GM12891 (cell line): ENCODE measurements around the gene NEK10.
A peak's percentile ranks its signal among the peaks of the same experiment; 100 is the strongest.

Source experiments
- DNase-seq: peaks from one replicate; pipeline ENCODE4 v3.0.0; 2011; ENCODE audit warnings: low spot score; ENCODE audit not compliant: insufficient read length
- FAIRE-seq: peaks from 2 replicates; lab custom pipeline; 2011; peaks lifted over from hg19 to GRCh38; lab: Jason Lieb, UNC
- PAX5 ChIP-seq: IDR thresholded peaks from 2 replicates; pipeline ENCODE4 v1.6.1; 2011; ENCODE audit warnings: low read length, moderate library complexity, mild to moderate bottlenecking; ENCODE audit not compliant: insufficient read depth, severe bottlenecking
- POLR2A ChIP-seq: IDR thresholded peaks from 2 replicates; pipeline ENCODE4 v1.6.1; 2011; ENCODE audit warnings: low read depth, low read length, control low read depth
- POLR2AphosphoS5 ChIP-seq: IDR thresholded peaks from 2 replicates; pipeline ENCODE4 v1.6.1; 2011; ENCODE audit warnings: low read depth, low read length, control low read depth
- POU2F2 ChIP-seq: IDR thresholded peaks from 2 replicates; pipeline ENCODE4 v1.6.1; 2011; ENCODE audit warnings: low read depth, mild to moderate bottlenecking, control low read depth, low read length, moderate library complexity
- SPI1 ChIP-seq: IDR thresholded peaks from 2 replicates; pipeline ENCODE4 v1.6.1; 2011; ENCODE audit warnings: low read depth, low read length, control low read depth
- TAF1 ChIP-seq: IDR thresholded peaks from 2 replicates; pipeline ENCODE4 v1.6.1; 2011; ENCODE audit warnings: low read depth, low read length, control low read depth

The NEK10 gene

GRCh38 chr3:27380433-27381357 lies 11.5 kb upstream of the NEK10 start:
- no peak for DNase-seq
- no peak for TF ChIP-seq POLR2AphosphoS5
- TF ChIP-seq POLR2A: no peak
- TF ChIP-seq POU2F2: no peak
- TF ChIP-seq SPI1: no peak
- TF ChIP-seq TAF1: no peak
- TF ChIP-seq PAX5: no peak
- no peak for FAIRE-seq

- TF ChIP-seq POLR2A (no peak), POU2F2 (no peak), POLR2AphosphoS5 (no peak), TAF1 (no peak), PAX5 (no peak), SPI1 (no peak)
- no peak for FAIRE-seq
- DNase-seq: no peak
These were observed 9.1 kb upstream of the NEK10 start for GRCh38 chr3:27378331-27378730.

GRCh38 chr3:27376109-27376772 lies 7.1 kb upstream of the NEK10 start:
- FAIRE-seq (no peak), DNase-seq (no peak)
- TF ChIP-seq TAF1: no peak

GRCh38 chr3:27366062-27366591 lies 3.1 kb downstream of the NEK10 start:
- TF ChIP-seq POU2F2 (no peak), SPI1 (no peak), POLR2AphosphoS5 (no peak), PAX5 (no peak), POLR2A (no peak), TAF1 (no peak)
- FAIRE-seq: no peak
- DNase-seq: no peak

GRCh38 chr3:27360113-27361078 lies 8.8 kb downstream of the NEK10 start:
- DNase-seq (no peak), FAIRE-seq (peak; percentile 43)
- TF ChIP-seq TAF1: no peak
- TF ChIP-seq POLR2A: no peak
- no peak for TF ChIP-seq PAX5

- no peak for FAIRE-seq
- no peak for DNase-seq
- no peak for TF ChIP-seq POLR2A
- TF ChIP-seq PAX5: no peak
- no peak for TF ChIP-seq POU2F2
- TF ChIP-seq POLR2AphosphoS5: no peak
- no peak for TF ChIP-seq SPI1
- TF ChIP-seq TAF1: no peak
These were observed 10.8 kb downstream of the NEK10 start for GRCh38 chr3:27358372-27358771.

GRCh38 chr3:27357665-27358258 lies 11.4 kb downstream of the NEK10 start:
- peak; percentile 76 for FAIRE-seq
- peak; percentile 10 for DNase-seq
- TF ChIP-seq POLR2AphosphoS5 (no peak), SPI1 (peak; percentile 59)

- TF ChIP-seq SPI1: no peak
- TF ChIP-seq POU2F2: no peak
- TF ChIP-seq POLR2A: no peak
- TF ChIP-seq POLR2AphosphoS5: no peak
- no peak for TF ChIP-seq TAF1
- no peak for TF ChIP-seq PAX5
- DNase-seq: no peak
- no peak for FAIRE-seq
These were observed 12.2 kb downstream of the NEK10 start for GRCh38 chr3:27356976-27357375.

- TF ChIP-seq TAF1 (no peak), POLR2A (no peak), SPI1 (no peak), POLR2AphosphoS5 (no peak), POU2F2 (no peak), PAX5 (no peak)
- FAIRE-seq (no peak), DNase-seq (no peak)
These were observed 14.5 kb downstream of the NEK10 start for GRCh38 chr3:27354588-27355203.
